ENCODE measurements around the gene EPC2. TPM values are rescaled to one million over a fixed set of nuclear protein-coding genes. Genes with fewer than 3 reads are reported as not detected.

EPC2 gene
- total RNA-seq, 1 experiment from 2014 or later: 20.3 TPM

DNA sequence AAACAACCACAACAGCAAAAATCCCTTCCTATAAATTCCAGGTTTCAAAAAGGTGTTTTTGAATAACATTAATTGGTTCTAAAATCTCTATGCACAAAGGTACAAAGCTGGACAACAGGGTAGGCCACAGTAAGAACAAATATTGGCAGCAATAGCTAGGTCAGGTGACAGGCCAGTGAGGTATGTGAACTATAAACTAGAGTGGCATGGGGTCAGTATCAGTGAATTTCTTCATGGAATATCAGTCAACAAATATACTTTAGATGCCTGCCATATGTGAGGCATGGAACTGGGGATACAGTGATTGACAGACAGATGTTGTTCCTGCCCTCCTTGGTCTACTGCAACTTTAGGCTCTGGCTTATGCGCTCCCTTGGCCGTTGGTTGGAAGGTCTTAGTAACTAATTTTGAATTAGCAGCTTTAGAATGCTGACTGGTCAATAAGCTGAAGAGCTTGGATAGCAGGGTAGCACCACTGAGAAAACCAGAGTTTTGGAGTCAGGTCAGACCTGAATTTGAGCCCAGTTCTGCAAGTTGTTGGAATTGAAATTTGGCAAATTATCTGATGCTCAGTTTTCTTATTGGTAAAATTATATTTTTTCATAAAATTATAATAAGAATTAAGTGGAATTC is 2.3 kb upstream of the EPC2 start (continued):
- no peak for TF ChIP-seq E2F4 (CRISPR knock-in tag; IDR thresholded peaks at IDR 0.05; ENCODE audit: borderline replicate concordance, low read depth)
- no peak for TF ChIP-seq ZNF425 (CRISPR knock-in tag; conservative IDR thresholded peaks at IDR 0.05)
- TF ChIP-seq ELF4 (CRISPR knock-in tag; IDR thresholded peaks at IDR 0.05; ENCODE audit: low read depth): no peak
- no peak for TF ChIP-seq IRF2 (CRISPR knock-in tag; IDR thresholded peaks at IDR 0.05; ENCODE audit: borderline replicate concordance, low read depth)
- TF ChIP-seq SMAD3 (CRISPR knock-in tag; IDR thresholded peaks at IDR 0.05; ENCODE audit: borderline replicate concordance): no peak
- no peak for TF ChIP-seq ETV6 (CRISPR knock-in tag; IDR thresholded peaks at IDR 0.05)

DNA sequence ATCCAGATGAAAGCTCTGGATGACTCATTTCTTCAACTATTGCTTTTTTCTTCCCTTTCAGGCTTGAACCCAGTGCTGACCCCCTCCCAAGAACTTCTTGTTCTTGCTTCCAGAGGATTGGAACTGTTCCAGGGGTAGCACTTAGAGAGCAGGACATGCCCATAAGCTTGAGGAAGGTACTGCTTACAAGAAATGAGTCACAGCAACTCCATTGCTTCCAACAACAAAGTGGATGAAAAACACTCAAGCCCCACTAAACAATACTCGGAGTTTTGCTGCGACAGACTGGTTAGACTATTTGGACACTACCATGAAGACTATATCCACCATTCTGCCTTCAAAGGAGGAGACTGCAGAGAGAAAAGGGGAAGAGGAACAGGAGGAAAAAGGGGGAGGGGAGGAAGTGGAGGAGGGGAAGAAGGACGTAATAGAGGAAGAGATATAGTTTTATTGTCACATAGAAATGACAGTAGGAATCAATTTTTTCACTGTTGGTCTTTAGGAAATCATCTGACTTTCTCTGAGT is 1.6 kb upstream of the EPC2 start:
- POLR2A ChIA-PET: interaction anchor here (1.6 kb wide), 1 partner anchor 27 kb away, joined by 5 read pairs; no protein-coding TSS in a partner anchor

GRCh38 chr2:148643421-148643820 is 1.1 kb upstream of the EPC2 start:
- Mint-ChIP-seq H3K4me3 (peak overlapping the region; percentile 92), H3K9me3 (no peaks in the 10 kb centered on the region), H3K27ac (no peak overlapping the region), H3K36me3 (no peaks in the 10 kb centered on the region), H3K27me3 (ENCODE audit: low read depth) (no peaks in the 10 kb centered on the region), H3K4me1 (peaks cover 34% of the 10 kb centered on the region)
- ATAC-seq (no peak), DNase-seq (ENCODE audit: low spot score) (no peak)
- TF ChIP-seq ZBTB43 (CRISPR knock-in tag; IDR thresholded peaks at IDR 0.05): no peak
- no peak for TF ChIP-seq STAT6 (CRISPR knock-in tag; conservative IDR thresholded peaks at IDR 0.05; ENCODE audit: low read depth)
- TF ChIP-seq ZNF396 (CRISPR knock-in tag; IDR thresholded peaks at IDR 0.05; ENCODE audit: borderline replicate concordance): no peak
- TF ChIP-seq RORB (CRISPR knock-in tag; IDR thresholded peaks at IDR 0.05): no peak
- POLR2A ChIA-PET: interaction anchor here (0.5 to 1.6 kb wide), 2 partner anchors 27 to 623 kb away, joined by 5 read pairs; partner anchors contain the start of genes MBD5 and ORC4
- CTCF ChIA-PET: interaction anchor here (0.8 to 1.7 kb wide), 5 partner anchors 29 to 374 kb away, joined by 3 to 5 read pairs (median 4); no protein-coding TSS in a partner anchor

More for the DNA sequence above, 1.6 kb upstream of the EPC2 start:
- H3K27me3 Mint-ChIP-seq (ENCODE audit: low read depth): no peaks in the 10 kb centered on the region
- CTCF ChIA-PET: interaction anchor here (1.7 kb wide), 1 partner anchor 347 kb away, joined by 5 read pairs; no protein-coding TSS in a partner anchor
- no peaks in the 10 kb centered on the region for H3K36me3 Mint-ChIP-seq
- DNase-seq (ENCODE audit: low spot score): no peak
- H3K4me1 Mint-ChIP-seq: peaks cover 34% of the 10 kb centered on the region
- no peaks in the 10 kb centered on the region for H3K9me3 Mint-ChIP-seq
- TF ChIP-seq E2F5 (CRISPR knock-in tag; IDR thresholded peaks at IDR 0.05) (no peak), ZNF263 (CRISPR knock-in tag; IDR thresholded peaks at IDR 0.05; ENCODE audit: low read depth) (no peak)
- TF ChIP-seq, protein P1, sequence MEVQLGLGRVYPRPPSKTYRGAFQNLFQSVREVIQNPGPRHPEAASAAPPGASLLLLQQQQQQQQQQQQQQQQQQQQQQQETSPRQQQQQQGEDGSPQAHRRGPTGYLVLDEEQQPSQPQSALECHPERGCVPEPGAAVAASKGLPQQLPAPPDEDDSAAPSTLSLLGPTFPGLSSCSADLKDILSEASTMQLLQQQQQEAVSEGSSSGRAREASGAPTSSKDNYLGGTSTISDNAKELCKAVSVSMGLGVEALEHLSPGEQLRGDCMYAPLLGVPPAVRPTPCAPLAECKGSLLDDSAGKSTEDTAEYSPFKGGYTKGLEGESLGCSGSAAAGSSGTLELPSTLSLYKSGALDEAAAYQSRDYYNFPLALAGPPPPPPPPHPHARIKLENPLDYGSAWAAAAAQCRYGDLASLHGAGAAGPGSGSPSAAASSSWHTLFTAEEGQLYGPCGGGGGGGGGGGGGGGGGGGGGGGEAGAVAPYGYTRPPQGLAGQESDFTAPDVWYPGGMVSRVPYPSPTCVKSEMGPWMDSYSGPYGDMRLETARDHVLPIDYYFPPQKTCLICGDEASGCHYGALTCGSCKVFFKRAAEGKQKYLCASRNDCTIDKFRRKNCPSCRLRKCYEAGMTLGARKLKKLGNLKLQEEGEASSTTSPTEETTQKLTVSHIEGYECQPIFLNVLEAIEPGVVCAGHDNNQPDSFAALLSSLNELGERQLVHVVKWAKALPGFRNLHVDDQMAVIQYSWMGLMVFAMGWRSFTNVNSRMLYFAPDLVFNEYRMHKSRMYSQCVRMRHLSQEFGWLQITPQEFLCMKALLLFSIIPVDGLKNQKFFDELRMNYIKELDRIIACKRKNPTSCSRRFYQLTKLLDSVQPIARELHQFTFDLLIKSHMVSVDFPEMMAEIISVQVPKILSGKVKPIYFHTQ (CRISPR knock-in tag; IDR thresholded peaks at IDR 0.05): no peak
- H3K4me3 Mint-ChIP-seq: peak overlapping the region; percentile 92
- H3K27ac Mint-ChIP-seq: no peak overlapping the region
- no peak for ATAC-seq

Data from WTC11 (cell line).